NCI-H2196 treated with DMSO at 0.1 percent for 48 hours (cell line): ENCODE data around the gene KDSR.

Experiments used
- DNase-seq: peaks from one replicate; lab custom pipeline; 2025; ENCODE audit not compliant: unreplicated experiment; lab: John Stamatoyannopoulos, UW

KDSR gene

DNA sequence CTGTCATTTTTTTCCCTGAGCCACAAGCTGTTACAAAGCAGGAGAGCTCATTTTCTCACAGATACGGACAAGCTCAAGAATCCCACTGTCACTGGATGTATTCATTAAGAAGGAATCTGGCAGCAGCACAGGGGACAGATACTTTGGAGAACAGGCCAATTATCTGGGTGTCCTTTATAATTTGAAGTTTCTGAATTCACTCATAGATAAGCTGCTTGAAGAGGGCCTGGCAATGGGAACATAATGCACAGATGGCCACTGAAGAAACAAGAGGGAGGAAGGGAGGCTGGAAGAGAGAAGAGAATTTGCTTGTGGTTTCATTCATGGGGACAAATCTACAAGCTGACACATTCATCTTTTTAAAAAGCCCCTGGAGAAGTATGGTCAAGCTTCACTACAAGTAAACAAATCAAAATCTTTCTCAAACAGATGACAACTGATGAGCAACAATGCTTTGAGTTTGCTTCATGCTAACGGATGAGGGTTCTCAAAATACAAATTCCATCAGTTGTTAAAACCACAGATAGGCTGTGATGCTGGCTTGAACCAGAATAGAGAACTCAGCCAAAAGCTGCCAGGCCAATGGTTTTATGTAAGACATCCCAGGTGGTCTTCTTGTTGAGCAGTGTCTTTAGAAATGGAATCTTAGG is 59.3 kb downstream of the KDSR start:
- DNase-seq: no peak

- DNase-seq: no peak
Measured at GRCh38 chr18:63306819-63307550, 60.0 kb downstream of the KDSR start.

DNA sequence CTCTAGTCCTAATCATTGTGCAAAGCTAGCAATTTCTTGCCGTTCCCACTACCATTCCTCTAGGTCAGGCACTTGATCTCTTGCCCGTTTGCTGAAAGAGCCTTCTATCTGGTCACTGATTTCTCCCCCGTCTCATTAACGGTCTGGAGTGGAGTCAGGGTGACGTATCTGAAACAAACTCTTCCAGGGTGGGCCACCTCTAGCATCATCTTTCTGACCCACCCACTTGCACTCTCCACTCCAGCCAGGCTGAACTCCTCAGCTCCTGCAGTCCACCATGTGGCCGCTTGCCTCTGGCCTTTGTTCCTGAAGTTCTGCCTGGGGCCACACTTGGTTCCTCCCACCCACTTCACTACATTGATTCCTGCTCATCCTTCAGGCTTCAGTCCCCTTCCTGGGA is 60.8 kb downstream of the KDSR start:
- DNase-seq: no peak

DNA sequence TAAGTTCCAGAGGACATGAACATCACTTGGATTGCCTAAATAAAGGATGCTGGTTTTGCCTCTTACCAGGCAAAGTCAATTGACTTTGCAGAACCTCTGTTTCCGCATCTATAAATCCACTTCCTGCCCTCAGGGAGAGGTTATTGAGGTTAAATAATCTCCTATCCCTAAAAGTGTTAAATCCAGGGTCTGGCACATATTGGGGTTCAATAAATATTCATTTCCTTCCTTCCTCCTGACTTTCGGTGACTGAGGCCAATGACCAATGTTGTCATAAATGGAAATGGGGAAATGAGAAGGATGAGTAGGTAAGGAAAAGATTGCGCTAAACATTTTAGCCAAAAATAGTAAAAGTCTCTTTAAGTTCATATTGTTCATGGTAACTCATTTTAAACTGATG is 63.5 kb downstream of the KDSR start:
- DNase-seq: no peak

- DNase-seq: no peak
Measured at GRCh38 chr18:63302636-63303405, 64.2 kb downstream of the KDSR start.

- no peak for DNase-seq
Measured at GRCh38 chr18:63302220-63302619, 64.8 kb downstream of the KDSR start.

DNA sequence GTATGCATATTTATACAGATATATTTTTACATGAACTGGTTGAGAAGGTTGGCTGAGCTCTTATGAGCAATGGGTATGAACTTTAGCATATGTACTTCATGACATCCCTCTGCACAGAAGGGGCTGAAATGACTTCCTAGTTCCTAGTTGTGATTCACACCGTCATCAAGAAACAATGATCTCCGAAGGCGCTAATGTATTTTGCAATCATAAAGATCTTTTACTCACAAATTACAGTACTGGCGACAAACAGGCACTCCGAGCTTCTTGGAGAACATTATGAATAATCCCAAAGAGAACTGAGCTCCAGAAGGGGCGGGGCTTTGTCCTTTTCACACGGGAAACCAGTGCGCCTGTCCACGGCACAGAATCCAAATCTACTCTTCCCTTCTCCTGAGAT is 65.6 kb downstream of the KDSR start:
- no peak for DNase-seq

- no peak for DNase-seq
Measured at GRCh38 chr18:63299837-63300745, 66.9 kb downstream of the KDSR start.

GRCh38 chr18:63298400-63299365 is 68.3 kb downstream of the KDSR start:
- DNase-seq: no peak

GRCh38 chr18:63297687-63298399 is 69.2 kb downstream of the KDSR start:
- no peak for DNase-seq

DNA sequence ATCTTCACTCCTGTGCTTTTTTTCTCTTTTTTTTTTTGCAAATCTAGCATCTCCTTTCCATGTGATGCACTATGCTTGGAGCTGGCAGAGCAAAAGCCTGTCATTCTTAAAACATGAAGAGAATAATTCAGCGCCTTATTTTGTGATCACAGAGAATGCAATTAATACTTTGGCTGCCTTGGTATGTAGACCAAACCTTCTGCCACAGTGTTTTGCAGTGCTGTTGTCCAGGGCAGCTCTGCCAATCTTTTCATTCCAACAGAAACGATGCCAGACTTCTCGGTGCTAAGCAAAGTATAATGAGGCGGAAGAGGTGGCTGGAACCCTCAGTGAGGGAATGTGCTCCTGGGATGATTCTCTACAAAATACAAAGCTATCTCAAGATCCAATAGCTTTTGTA is 73.1 kb downstream of the KDSR start:
- DNase-seq: no peak

DNA sequence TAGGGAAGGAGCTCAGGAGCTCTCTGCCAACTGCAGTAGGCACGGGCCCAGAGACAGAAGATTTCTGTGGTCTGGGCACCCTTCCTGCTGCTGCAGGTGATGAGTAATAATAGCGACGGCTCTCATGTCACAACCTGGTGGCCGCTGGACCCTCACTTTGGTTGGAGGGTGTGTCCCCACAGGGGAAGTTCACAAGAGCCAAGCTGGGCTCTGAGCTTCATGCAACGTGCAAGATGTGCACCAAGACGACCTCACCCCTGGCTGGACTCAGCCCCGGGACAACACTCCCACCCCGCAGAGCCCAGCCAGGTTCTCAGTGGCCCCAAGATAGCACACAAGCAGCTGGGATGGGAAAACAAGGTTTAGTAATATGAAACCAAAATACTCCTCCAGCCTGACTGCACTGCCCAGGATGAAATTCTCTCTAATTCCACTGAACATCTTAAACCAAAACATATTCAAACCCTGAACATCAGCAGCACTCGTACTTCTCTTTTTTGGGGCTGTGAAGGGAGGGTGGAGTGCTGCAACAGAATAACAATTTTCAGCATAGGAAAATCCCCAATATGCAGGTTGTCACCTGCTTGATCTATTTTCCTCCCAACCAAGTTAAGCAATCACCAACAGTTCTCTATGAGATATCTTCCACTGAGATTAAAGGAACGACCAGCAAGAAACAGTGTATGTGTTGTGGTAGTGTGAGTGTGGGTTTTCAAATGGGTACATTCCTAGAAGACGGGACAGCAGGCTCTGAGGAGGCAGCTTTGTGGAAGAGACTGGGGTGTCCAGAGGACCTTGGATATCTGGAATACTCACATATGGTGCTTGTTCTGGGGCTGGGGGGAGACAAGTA is 73.9 kb downstream of the KDSR start:
- DNase-seq: no peak

GRCh38 chr18:63291278-63291677 is 75.7 kb downstream of the KDSR start:
- no peak for DNase-seq

- no peak for DNase-seq
Measured at GRCh38 chr18:63290821-63291200, 76.2 kb downstream of the KDSR start.

DNA sequence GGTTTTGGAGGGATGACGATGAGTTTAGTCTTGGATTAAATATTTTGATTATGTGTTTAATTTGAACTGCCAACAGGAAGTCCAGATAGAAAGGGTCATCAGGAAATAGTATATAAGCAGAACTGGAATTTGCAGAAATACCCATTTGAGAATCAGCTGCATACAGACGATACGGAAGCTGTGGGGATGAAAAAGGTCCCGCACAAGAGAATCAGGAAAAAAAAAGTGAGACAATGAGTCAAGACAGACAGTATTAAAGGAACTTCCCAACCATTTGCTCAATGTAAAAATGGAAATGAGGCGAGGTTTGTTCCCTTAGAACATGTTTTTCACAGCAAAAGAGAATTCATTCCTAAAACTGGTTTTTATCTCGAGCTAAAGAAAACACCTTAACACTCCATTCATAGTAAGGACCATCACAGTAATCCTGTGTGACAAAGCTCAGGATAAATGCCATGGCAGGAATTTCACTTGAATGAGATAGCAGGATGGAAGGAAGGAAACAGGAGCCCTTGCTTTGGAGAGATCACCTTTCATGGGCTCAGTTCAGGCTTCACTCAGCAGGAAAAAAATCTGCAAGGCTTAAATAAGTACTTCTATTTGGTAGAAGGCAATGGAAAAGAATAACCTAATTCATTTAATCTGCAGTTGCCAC is 76.7 kb downstream of the KDSR start:
- DNase-seq: no peak

GRCh38 chr18:63288311-63288710 is 78.7 kb downstream of the KDSR start:
- no peak for DNase-seq

GRCh38 chr18:63287691-63288220 is 79.2 kb downstream of the KDSR start:
- no peak for DNase-seq

DNA sequence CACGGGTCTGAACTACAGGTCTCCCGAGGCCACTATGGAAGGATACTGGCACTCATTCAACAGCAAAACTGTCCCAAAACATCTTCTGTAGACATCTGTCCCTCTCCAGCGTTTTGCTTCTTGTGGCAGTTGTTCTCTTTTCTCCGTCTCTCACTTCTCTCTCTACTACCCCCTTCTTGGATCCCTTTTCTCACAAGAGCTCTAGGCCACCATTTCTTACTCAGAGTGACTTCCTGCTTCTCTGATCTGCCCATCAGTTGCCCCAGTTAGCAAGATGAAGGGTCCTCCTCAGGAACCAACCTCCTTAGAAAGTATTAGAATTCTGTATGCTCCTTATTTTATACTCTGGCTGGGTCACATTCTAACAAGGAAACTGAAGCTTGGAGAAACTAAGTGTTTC is 80.1 kb downstream of the KDSR start:
- no peak for DNase-seq
